H1 (cell line): ENCODE results near the gene LPO. TPM values are rescaled to one million over a fixed set of nuclear protein-coding genes. Genes with fewer than 3 reads are reported as not detected.

Experiments
- CTCF ChIA-PET: fragments of 300-600 bp; sonication (Branson Sonifier 250); formaldehyde crosslinking; loops from one replicate; lab custom pipeline; 2021; ENCODE audit not compliant: partially characterized antibody; lab: Charles Lee
- POLR2A ChIA-PET: fragments of 300-600 bp; sonication (Branson Sonifier 250); formaldehyde crosslinking; loops from one replicate; lab custom pipeline; 2021; ENCODE audit warnings: inconsistent platforms; ENCODE audit not compliant: partially characterized antibody; lab: Charles Lee
- DNase-seq, 2 experiments: peaks; one replicate each; pipeline versions ENCODE4 v3.0.0 to v3.0.0-alpha.2; 2010 to 2022; ENCODE audit warnings: low spot score in 2 of 2, low read depth in 1 of 2, mixed read lengths in 1 of 2
- FAIRE-seq: peaks from 2 replicates; lab custom pipeline; 2011; peaks lifted over from hg19 to GRCh38; lab: Jason Lieb, UNC
- H2AFZ ChIP-seq: 2 replicates; pipeline ENCODE4 v1.8.1; 2012; ENCODE audit warnings: low read length, inconsistent platforms
- H2AK5ac ChIP-seq: 2 replicates; pipeline ENCODE4 v1.6.1; 2013; ENCODE audit warnings: low read depth, low read length
- H2BK120ac ChIP-seq: replicated peaks from 2 replicates; pipeline ENCODE3; 2013; ENCODE audit warnings: low read depth, low read length, inconsistent platforms
- H2BK12ac ChIP-seq: 2 replicates; pipeline ENCODE4 v1.6.1; 2013; ENCODE audit warnings: low read depth, low read length
- H2BK15ac ChIP-seq: 2 replicates; pipeline ENCODE4 v1.6.1; 2013; ENCODE audit warnings: low read length
- H2BK20ac ChIP-seq: 2 replicates; pipeline ENCODE4 v1.6.1; 2013; ENCODE audit warnings: low read length
- H2BK5ac ChIP-seq: 2 replicates; pipeline ENCODE4 v1.6.1; 2013; ENCODE audit warnings: low read depth, low read length
- H3K14ac ChIP-seq: 2 replicates; pipeline ENCODE4 v1.6.1; 2013; ENCODE audit warnings: inconsistent platforms; ENCODE audit not compliant: insufficient read length
- H3K18ac ChIP-seq: 2 replicates; pipeline ENCODE4 v1.6.1; 2013; ENCODE audit warnings: low read length; ENCODE audit errors: extremely low read depth
- H3K23ac ChIP-seq: 2 replicates; pipeline ENCODE4 v1.6.1; 2013; ENCODE audit warnings: inconsistent platforms; ENCODE audit not compliant: insufficient read length
- H3K23me2 ChIP-seq: 2 replicates; pipeline ENCODE4 v1.6.1; 2013; ENCODE audit warnings: low read depth, low read length
- H3K27ac ChIP-seq: 2 replicates; pipeline ENCODE4 v1.6.1; 2011; ENCODE audit warnings: low read depth, low read length, inconsistent platforms
- H3K27me3 ChIP-seq, 4 experiments: replicated peaks in 1 of 4; 1 replicate in 1 of 4; 2 replicates in 3 of 4; pipeline versions ENCODE4 v1.6.1 to v1.8.1; 2011 to 2013; ENCODE audit warnings: low read length in 3 of 4, mild to moderate bottlenecking in 3 of 4, inconsistent platforms in 2 of 4, mixed read lengths in 2 of 4, moderate library complexity in 1 of 4; ENCODE audit not compliant: control insufficient read depth in 3 of 4, insufficient read depth in 3 of 4; ENCODE audit errors: extremely low read depth in 1 of 4
- H3K36me3 ChIP-seq, 4 experiments: 2 replicates each; pipeline versions ENCODE4 v1.6.1 to v1.8.1; 2011 to 2013; ENCODE audit warnings: mild to moderate bottlenecking in 4 of 4, low read length in 3 of 4, moderate library complexity in 2 of 4, control low read depth in 1 of 4, inconsistent platforms in 1 of 4; ENCODE audit not compliant: insufficient read depth in 4 of 4, control insufficient read depth in 2 of 4
- H3K4ac ChIP-seq: replicated peaks from 2 replicates; pipeline ENCODE3; 2013; ENCODE audit warnings: low read length, low read depth, mixed read lengths, inconsistent platforms; ENCODE audit not compliant: insufficient read length
- H3K4me1 ChIP-seq, 4 experiments: replicated peaks in 1 of 4; 1 replicate in 1 of 4; 2 replicates in 3 of 4; pipeline versions ENCODE4 v1.6.1 to v1.8.1; 2011 to 2013; ENCODE audit warnings: low read length in 3 of 4, inconsistent platforms in 2 of 4, mixed read lengths in 1 of 4; ENCODE audit not compliant: insufficient read depth in 4 of 4, control insufficient read depth in 3 of 4
- H3K4me2 ChIP-seq, 2 experiments: 2 replicates each; pipeline versions ENCODE4 v1.6.1 to v1.8.1; 2011 to 2013; ENCODE audit warnings: low read depth in 2 of 2, low read length in 2 of 2, control low read depth in 1 of 2, inconsistent platforms in 1 of 2, mild to moderate bottlenecking in 1 of 2; ENCODE audit not compliant: insufficient read depth in 1 of 2
- H3K4me3 ChIP-seq, 4 experiments: fragments of 200-600, 300-600 bp in 1 of 4; sonication (generic), shearing (Covaris generic), sonication (Bioruptor Twin) in 1 of 4; 2 replicates each; pipeline versions ENCODE4 v1.5.1 to v1.8.1; 2011 to 2016; ENCODE audit warnings: low read length in 4 of 4, low read depth in 3 of 4, control low read depth in 2 of 4, inconsistent platforms in 2 of 4, mild to moderate bottlenecking in 2 of 4, mixed read lengths in 1 of 4, moderate library complexity in 1 of 4; ENCODE audit not compliant: insufficient read depth in 2 of 4; ENCODE audit errors: extremely low read depth in 1 of 4
- H3K56ac ChIP-seq: replicated peaks from 2 replicates; pipeline ENCODE3; 2013; ENCODE audit warnings: low read depth, mild to moderate bottlenecking, mixed read lengths, low read length, inconsistent platforms; ENCODE audit not compliant: insufficient read length
- H3K79me1 ChIP-seq: 2 replicates; pipeline ENCODE4 v1.6.1; 2013; ENCODE audit warnings: low read depth, low read length, control low read depth
- H3K79me2 ChIP-seq, 2 experiments: 2 replicates each; pipeline versions ENCODE4 v1.6.1 to v1.8.1; 2012 to 2013; ENCODE audit warnings: low read length in 2 of 2, mild to moderate bottlenecking in 2 of 2, inconsistent platforms in 1 of 2; ENCODE audit not compliant: insufficient read depth in 2 of 2, control insufficient read depth in 1 of 2
- H3K9ac ChIP-seq, 4 experiments: replicated peaks in 1 of 4; 1 replicate in 1 of 4; 2 replicates in 3 of 4; pipeline versions ENCODE4 v1.6.1 to v1.8.1; 2011 to 2013; ENCODE audit warnings: low read depth in 3 of 4, low read length in 3 of 4, control low read depth in 2 of 4, mild to moderate bottlenecking in 2 of 4, moderate library complexity in 2 of 4, inconsistent platforms in 1 of 4; ENCODE audit errors: extremely low read depth in 1 of 4
- H3K9me3 ChIP-seq, 2 experiments: 2 replicates each; pipeline versions ENCODE4 v1.6.1 to v1.8.1; 2012 to 2013; ENCODE audit warnings: mild to moderate bottlenecking in 2 of 2, moderate library complexity in 2 of 2, control low read depth in 1 of 2, inconsistent platforms in 1 of 2, low read depth in 1 of 2, low read length in 1 of 2, mixed read lengths in 1 of 2; ENCODE audit not compliant: insufficient read depth in 2 of 2
- H4K20me1 ChIP-seq, 2 experiments: replicated peaks in 1 of 2; 2 replicates each; pipeline versions ENCODE3 to v1.8.1; 2011 to 2013; ENCODE audit warnings: inconsistent platforms in 2 of 2, low read length in 2 of 2, mild to moderate bottlenecking in 1 of 2; ENCODE audit not compliant: insufficient read depth in 2 of 2, control insufficient read depth in 1 of 2
- H4K5ac ChIP-seq: 2 replicates; pipeline ENCODE4 v1.6.1; 2013; ENCODE audit warnings: low read length, low read depth, mixed read lengths, inconsistent platforms; ENCODE audit not compliant: insufficient read length
- H4K8ac ChIP-seq: 2 replicates; pipeline ENCODE4 v1.8.0; 2013; ENCODE audit warnings: mild to moderate bottlenecking, moderate library complexity, low read length, inconsistent platforms; ENCODE audit not compliant: insufficient read depth; ENCODE audit errors: extremely low read depth
- H4K91ac ChIP-seq: replicated peaks from 2 replicates; pipeline ENCODE3; 2013; ENCODE audit warnings: low read length, mixed read lengths, inconsistent platforms; ENCODE audit not compliant: insufficient read length
- GTF2F1 ChIP-seq: IDR thresholded peaks from 2 replicates; pipeline ENCODE4 v1.6.1; 2012; ENCODE audit warnings: low read depth, low read length, improper control_type of control experiment, borderline replicate concordance
- WGBS, 2 experiments: shearing (Covaris generic) in 1 of 2; methylation state at CpG; one replicate each; pipeline versions ENCODE4 v1.1.6 to v1.1.7; 2013 to 2015; ENCODE audit warnings: low lambda C conversion rate in 2 of 2, mixed read lengths in 2 of 2, inconsistent platforms in 1 of 2, low coverage in 1 of 2, missing lambda C conversion rate in 1 of 2; ENCODE audit not compliant: insufficient replicate concordance in 2 of 2, insufficient coverage in 1 of 2, insufficient read length in 1 of 2; ENCODE audit errors: extremely low coverage in 1 of 2, missing lambda C conversion rate in 1 of 2; 5-methylcytosine and 5-hydroxymethylcytosine counted together
- polyA plus RNA-seq, 7 experiments: library from polyadenylated mRNA; depleted of rRNA in 3 of 7; stranded (reverse) in 5 of 7; unstranded in 2 of 7; fragments of >200 nt in 5 of 7; fragments of 200-250 nt in 2 of 7; gene quantifications; 1 replicate in 5 of 7; 2 replicates in 1 of 7; 4 replicates in 1 of 7; pipeline versions ENCODE4 v1.2.1 to v1.2.3, GENCODE V29; 2011 to 2013; ENCODE audit warnings: missing spikeins in 2 of 7, mixed read lengths in 2 of 7
- total RNA-seq: library from RNA; stranded (reverse); fragmentation: NEBNext Ultra II Directional; extraction: Animal tissue kit (Norgen Biotek cat#: 25700); gene quantifications from 2 replicates; pipeline ENCODE4 v1.2.1, GENCODE V29; 2021

Gene LPO
- total and polyA plus RNA-seq, 2 of the 8 experiments (the other 6 are each of a cell fraction or from before 2014, with no cell fraction given) = 0.38 to 0.52 TPM

DNA sequence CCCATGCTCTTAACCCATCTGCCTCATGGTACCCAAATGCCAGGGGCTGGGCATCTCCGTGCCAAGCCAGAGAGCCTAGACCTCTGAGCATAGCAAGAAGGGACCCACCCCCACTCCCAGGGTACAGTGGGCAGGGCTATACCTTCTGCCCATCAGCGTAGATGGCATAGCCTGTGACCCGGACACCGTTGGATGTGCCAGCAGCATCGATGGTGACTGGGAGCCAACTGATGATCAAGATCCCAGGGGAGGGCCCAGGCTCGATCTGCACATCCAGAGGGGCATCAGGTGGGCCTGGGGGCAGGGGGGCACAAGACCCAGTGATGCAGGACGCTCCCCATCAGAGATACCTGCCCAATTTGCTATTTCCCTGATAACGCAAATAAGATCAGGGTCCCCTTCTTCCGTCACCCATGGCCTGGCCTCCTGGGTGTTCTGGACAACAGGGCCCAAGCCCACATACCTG is 73.1 kb downstream of the LPO start:
- H3K27me3 ChIP-seq = no peaks in the 10 kb centered on the region
- H3K36me3 ChIP-seq = no peaks in the 10 kb centered on the region
- H4K5ac ChIP-seq = no peak overlapping the region
- no peak overlapping the region for H2BK20ac ChIP-seq
- peak in 1 of 2 experiments; percentile 38 for DNase-seq
- CTCF ChIA-PET = interaction anchor here (1.0 to 21.9 kb wide), 8 partner anchors 7 to 171 kb away, joined by 3 to 384 read pairs (median 8); no protein-coding TSS in a partner anchor
- no peak overlapping the region for H3K27ac ChIP-seq
- H3K79me1 ChIP-seq = no peaks in the 10 kb centered on the region
- H3K14ac ChIP-seq = no peak overlapping the region
- no peak overlapping the region for H3K4ac ChIP-seq
- no peak overlapping the region for H4K8ac ChIP-seq
- no peak overlapping the region for H3K56ac ChIP-seq
- H2BK15ac ChIP-seq = no peak overlapping the region
- no peak overlapping the region for H2BK12ac ChIP-seq
- no peak overlapping the region for H3K18ac ChIP-seq
- no peak overlapping the region for H2BK5ac ChIP-seq
- H3K79me2 ChIP-seq = no peaks in the 10 kb centered on the region
- no peaks in the 10 kb centered on the region for H3K9me3 ChIP-seq
- TF ChIP-seq GTF2F1 = no peak
- H3K23me2 ChIP-seq = no peaks in the 10 kb centered on the region; the same call in 1 of the 2 replicates
- no peak overlapping the region for H4K91ac ChIP-seq
- H3K4me1 ChIP-seq = peaks cover 0 to 11% (median 6%) of the 10 kb centered on the region in 4 experiments; a peak in 4 of 7 replicates
- no peak for FAIRE-seq
- H3K4me2 ChIP-seq = no peak overlapping the region
- H3K9ac ChIP-seq = no peak overlapping the region
- no peak overlapping the region for H3K4me3 ChIP-seq
- H2AK5ac ChIP-seq = no peak overlapping the region
- H2AFZ ChIP-seq = no peak overlapping the region
- H4K20me1 ChIP-seq = no peaks in the 10 kb centered on the region
- H2BK120ac ChIP-seq = no peak overlapping the region
- POLR2A ChIA-PET = interaction anchor here (1.1 kb wide), 2 partner anchors 10 to 31 kb away, joined by 3 to 6 read pairs; partner anchors contain the start of gene MPO
- H3K23ac ChIP-seq = no peak overlapping the region
- 92% methylated on average over 9 of the region's 9 CpGs; no CpG with 5 or more reads in 1 of the 2 experiments for WGBS, 2 experiments
